Suppressor macrophage treated with lipopolysaccharide for 4 hours (primary cell): Measurements from ENCODE around the gene G6PC1.
"Not testable (repeated sequence)": the region's sequence is repeated elsewhere in the genome, so short reads cannot be mapped to it uniquely, and the experiment has no call there.

Experiments
- DNase-seq: peaks from one replicate; pipeline ENCODE4 v3.0.0-alpha.2; 2020

The G6PC1 gene

DNA sequence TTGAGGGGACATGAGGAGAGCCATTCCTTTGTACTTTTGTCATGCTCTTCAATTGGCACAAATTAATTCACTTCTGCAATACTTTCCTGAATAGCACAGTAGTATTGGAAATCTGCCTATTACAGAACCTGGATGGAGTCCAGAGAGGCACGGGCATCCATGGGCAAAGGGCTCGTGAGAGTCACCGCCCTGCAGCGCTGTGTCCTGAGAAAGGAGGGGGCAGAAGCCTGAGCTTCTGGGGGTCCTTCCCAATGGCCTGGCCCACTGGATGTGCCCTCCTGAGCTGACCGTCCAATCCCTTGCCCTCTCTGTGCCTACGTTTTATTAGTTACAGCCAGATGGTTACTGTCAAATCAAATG, 3.5 kb downstream of the G6PC1 start:
- DNase-seq = no peak

DNA sequence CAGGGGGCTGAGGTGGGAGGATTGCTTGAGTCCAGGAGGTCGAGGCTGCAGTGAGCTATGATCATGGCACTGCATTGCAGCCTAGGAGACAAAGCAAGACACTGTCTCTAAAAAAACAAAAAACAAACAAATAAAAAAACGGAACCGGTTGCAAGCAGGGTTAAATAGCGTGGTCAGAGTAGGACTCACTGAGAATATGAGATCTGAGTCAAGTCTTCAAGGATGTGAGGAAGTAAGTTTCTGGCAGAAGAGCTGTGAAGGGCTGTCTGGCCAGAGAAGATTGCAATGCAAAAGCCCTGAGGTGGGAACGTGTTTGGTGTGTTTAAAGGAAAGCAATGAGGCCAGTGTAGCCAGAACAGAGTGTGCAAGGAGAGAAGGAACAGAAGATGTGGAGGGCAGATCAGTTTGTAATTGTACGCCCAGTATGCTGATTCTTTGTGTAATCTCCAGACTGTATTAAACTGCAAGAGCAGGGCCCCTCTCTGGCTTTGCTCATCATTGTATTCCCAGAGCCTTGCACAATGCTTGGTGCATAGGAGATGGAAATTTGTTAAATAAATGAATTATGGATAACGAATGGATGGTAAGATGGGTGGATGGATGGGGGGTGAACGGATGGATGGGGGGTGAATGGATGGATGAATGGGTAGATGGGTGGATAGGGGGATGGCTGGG, 6.3 kb downstream of the G6PC1 start:
- no peak for DNase-seq

- DNase-seq = no peak
These were observed 8.5 kb downstream of the G6PC1 start for GRCh38 chr17:42908872-42909700.

DNA sequence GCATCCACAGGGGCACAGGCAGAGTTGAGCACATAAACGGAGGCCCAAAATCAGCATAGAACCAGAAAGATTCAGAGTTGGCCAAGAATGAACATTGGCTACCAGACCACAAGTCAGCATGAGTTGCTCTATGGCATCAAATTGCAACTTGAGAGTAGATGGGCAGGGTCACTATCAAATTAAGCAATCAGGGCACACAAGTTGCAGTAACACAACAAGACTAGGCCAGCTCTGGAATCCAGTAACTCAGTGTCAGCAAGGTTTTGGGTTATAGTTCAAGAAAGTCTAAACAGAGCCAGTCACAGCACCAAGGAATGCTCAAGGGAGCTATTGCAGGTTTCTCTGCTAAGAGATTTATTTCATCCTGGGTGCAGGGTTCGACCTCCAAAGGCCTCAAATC, 12.9 kb downstream of the G6PC1 start:
- no peak for DNase-seq

DNA sequence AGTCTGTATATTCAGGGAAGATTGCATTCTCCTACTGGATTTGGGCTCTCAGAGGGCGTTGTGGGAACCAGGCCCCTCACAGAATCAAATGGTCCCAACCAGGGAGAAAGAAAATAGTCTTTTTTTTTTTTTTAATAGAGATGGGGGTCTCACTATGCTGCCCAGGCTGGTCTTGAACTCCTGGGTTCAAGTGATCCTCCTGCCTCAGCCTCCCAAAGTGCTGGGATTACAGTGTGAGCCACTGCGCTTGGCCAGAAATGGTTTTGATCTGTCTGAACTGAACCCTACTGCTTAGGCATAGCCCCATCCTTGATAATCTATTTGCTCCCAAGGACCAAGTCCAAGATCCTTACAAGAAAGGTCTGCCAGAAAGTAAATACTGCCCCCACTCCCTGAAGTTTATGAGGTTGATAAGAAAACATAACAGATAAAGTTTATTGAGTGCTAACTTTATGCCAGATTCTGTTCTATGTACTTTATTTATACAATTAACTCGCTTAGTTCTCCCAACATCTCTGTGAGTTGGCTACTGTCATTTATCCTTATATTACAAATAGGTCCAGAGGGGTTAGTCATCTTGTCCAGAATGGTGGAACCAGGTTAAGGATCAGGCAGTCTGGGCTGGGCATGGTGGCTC, 13.5 kb downstream of the G6PC1 start:
- no peak for DNase-seq

DNA sequence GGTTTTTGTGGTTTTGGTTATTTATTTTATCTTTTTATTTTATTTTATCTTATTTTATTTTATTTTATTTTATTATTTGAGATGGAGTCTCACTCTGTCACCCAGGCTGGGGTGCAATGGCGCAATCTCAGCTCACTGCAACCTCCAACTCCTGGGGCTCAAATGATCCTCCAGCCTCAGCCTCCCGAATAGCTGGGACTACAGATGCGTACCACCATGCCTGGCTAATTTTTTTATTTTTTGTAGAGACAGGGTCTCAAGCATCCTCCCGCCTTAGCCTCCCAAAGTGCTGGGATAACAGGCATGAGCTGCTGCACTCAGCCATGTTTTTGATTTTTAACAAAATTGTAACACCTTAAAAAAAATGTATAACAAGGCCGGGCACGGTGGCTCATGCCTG, 14.7 kb downstream of the G6PC1 start:
- not testable (repeated sequence) for DNase-seq

DNA sequence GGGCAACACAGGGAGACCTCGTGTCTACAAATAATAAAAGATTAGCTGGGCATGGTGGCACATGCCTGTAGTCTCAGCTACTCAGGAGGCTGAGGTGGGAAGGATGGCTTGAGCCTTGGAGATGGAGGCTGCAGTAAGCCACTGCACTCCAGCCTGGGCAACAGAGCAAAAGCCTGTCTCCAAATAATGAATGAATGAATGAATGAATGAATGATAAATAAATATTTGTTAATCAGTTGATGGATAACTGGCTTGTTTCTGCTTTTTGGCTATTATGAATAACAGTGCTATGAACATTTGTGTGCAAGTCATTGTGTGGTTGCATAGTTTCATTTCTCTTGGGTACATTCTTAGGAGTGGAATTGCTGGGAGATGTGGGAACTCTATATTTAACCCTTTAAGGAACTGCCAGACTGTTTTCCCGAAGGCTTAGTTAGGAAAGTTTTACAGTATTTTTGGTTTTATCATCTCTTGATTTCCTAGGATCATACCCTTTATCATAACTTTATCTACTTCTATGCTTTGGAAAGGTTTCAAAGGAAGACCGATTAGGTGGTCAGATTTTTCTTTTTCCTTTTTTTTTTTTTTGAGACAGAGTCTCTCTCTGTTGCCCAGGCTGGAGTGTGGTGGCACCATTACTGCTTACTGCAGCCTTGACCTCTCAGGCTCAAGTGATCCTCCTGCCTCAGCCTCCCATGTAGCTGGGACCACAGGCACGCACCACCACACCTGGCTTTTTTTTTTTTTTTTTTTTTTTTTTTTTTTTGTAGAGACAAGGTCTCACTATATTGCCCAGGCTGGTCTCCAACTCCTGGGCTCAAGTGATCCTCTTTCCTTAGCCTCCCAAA, 16.0 kb downstream of the G6PC1 start:
- DNase-seq = peak; percentile 14

- no peak for DNase-seq
These were observed 16.6 kb downstream of the G6PC1 start for GRCh38 chr17:42917236-42917603.

GRCh38 chr17:42918902-42919521, 18.4 kb downstream of the G6PC1 start:
- DNase-seq = no peak

DNA sequence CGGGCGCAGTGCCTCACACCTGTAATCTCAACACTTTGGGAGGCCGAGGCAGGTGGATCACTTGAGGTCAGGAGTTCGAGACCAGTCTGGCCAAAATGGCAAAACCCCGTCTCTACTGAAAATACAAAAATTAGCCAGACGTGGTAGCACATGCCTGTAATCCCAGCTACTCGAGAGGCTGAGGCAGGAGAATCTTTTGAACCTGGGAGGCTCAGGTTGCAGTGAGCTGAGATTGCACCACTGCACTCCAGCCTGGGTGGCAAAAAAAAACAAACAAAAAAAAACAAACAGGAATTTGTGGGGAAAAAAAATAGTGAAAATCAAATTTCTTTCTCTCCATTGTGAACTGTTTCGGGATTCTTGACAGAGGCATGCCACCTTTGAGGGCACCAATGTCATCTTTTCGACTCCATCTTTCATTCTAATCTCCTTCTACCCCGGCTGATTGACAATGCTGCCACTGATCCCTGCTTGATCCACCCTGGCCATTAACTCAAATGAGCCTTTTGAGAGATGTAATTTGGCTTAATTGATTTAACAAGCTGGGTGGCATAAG, 19.0 kb downstream of the G6PC1 start:
- not testable (repeated sequence) for DNase-seq

- DNase-seq = no peak
These were observed 19.7 kb downstream of the G6PC1 start for GRCh38 chr17:42920106-42920900.

- no peak for DNase-seq
These were observed 20.3 kb downstream of the G6PC1 start for GRCh38 chr17:42920922-42921321.

- DNase-seq = no peak
These were observed 21.7 kb downstream of the G6PC1 start for GRCh38 chr17:42922294-42922693.

GRCh38 chr17:42923472-42923871, 22.9 kb downstream of the G6PC1 start:
- DNase-seq = not testable (repeated sequence)

DNA sequence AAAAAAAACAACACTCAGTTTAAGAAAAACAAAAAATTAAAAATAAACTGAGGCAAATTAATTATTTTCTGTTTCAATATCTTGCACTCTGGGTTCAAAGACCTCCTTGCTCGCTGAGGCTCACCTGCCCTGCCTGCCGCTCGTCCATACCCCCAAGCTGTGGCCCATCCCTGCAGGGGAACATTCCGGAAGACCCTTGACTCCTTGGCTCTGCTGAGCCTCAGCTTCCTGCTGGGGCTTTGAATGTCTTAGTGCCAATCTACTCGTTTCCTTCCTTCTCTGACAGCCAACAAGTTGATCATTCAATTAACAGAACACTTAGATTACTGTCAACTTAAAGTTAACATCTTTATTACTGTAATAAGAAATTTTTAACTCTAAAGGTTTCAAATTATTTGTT, 24.3 kb downstream of the G6PC1 start:
- DNase-seq = no peak

DNA sequence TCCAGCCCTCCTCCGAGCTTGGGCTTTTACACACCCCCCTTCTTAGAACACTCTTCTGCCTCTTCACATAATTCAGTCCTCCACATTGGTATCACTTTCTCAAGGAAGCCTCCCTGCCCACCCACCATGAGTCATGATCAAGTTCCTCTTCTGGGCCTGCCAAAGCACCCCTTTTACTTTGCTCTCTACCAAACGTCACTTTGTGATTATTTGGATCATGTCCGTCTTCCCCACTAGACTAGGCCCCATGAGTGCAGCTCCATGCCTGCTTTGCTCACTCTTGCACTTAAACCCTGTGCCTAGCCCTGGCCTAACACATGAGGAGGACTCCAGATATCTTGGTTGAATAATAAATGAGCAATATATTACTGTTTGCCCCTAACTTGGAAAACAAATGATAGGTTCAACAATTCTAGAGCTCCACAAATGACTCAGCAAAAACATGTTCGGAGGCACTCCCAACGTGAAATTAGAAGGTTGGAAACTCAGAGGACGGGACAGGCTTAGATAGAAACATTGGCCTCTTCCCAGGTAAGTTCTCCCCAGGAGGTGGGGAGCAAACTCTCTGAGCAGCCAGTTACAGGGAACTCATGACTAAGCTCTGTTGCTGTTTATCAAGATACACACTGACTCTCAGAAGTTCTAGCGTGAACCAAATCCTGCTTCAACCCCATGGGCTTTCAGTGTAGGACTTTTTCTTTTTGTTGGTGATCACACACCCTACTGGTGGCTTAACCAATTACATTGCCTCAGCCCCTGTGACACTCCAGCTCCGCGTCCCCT, 28.3 kb downstream of the G6PC1 start:
- peak; percentile 95 for DNase-seq

- no peak for DNase-seq
These were observed 28.9 kb downstream of the G6PC1 start for GRCh38 chr17:42929497-42929844.

- peak; percentile 65 for DNase-seq
These were observed 37.4 kb downstream of the G6PC1 start for GRCh38 chr17:42937712-42938596.

DNA sequence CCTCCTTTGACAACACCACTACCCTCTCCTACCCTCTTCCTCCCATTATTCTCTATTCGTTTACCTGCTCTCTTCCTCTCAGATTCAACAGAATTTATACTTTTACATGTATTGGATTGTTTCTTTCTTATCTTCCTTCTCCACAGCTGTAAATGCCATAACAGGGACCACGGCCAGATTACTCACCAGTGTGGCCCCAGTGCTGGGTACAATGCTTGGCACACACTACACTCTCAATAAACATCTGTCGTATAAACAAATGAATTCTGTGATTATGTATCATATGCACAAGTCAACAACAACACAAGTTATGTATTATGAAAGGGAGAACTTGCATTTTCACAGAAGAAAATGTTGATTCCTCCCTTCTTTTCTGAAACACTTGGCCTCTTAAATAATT, 43.6 kb downstream of the G6PC1 start:
- DNase-seq = no peak

DNA sequence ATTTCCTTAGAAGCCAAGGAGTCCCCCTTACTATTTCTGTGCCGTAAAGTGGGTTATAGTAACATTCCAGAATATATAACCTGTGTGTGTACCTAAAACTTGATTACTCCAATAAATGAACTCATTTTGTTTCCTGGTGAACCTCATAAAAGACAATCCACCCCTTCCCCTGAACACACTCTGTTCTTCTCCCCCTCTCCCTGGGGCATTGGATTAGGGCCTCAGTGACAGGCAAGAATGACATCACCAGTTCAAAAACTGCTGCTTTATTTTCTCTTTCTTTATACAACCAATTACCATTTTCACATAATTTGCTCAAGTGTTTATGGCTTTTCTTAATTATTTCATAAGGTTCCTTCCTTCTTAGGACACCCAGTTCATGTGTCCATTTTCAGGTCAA, 46.2 kb downstream of the G6PC1 start:
- no peak for DNase-seq
